Measurements from ENCODE around the gene SPDYE6. TPM values are rescaled to one million over a fixed set of nuclear protein-coding genes. Genes with fewer than 3 reads are reported as not detected.
"Not testable (repeated sequence)": the region's sequence is repeated elsewhere in the genome, so short reads cannot be mapped to it uniquely, and the experiment has no call there.

The SPDYE6 gene, protein sequence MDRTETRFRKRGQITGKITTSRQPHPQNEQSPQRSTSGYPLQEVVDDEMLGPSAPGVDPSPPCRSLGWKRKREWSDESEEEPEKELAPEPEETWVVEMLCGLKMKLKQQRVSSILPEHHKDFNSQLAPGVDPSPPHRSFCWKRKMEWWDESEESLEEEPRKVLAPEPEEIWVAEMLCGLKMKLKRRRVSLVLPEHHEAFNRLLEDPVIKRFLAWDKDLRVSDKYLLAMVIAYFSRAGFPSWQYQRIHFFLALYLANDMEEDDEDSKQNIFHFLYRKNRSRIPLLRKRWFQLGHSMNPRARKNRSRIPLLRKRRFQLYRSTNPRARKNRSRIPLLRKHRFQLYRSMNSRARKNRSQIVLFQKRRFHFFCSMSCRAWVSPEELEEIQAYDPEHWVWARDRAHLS
- under 1 TPM in 1 of 3 donors, not detected in 2; 0.16 TPM for polyA plus RNA-seq

DNA sequence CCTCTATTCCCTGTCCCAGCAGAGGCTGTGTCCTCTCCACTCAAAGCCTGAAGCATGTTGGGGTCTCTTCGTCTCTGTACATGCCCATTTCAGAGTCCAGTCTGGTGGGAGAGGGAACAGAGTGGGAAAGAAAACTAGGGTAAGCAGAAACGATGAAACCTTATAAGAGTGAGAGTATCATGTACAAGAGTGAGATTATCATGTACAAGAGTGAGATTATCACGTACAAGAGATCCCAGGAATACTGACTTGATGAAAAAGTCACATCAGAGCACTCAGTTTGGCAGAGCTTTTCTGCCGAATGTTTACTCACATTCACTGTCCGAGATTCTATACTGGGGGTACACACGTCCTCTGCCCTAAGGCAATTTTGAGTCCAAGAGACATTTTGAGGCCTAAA lies at the start of gene SPDYE6:
Gene SPDYE6 (minus strand): TSS at position 101 of the 400 bp plus-strand sequence. CDS start 421 bp downstream, outside the sequence.
- H3K27ac ChIP-seq (ENCODE audit: low read depth, low read length): not testable (repeated sequence)
- no CpG with 5 or more reads among the region's 6 CpGs for WGBS, 3 donors

DNA sequence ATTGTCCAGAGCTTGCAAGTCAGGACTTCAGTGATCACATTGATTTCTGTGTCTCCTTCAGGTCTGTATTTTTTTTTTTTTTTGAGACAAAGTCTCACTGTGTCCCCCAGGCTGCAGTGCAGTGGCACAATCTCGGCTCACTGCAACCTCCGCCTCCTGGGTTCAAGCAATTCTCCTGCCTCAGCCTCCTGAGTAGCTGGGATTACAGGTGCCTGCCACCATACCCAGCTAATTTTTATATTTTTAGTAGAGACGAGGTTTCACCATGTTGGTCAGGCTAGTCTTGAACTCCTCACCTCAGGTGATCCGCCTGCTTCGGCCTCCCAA lies 48.6 kb upstream of the SPDYE6 start:
- not testable (repeated sequence) for H3K27ac ChIP-seq (ENCODE audit: low read depth, low read length)
- 91 to 96% (median 94%) methylated on average over 5 of the region's 5 CpGs for WGBS, 3 donors

DNA sequence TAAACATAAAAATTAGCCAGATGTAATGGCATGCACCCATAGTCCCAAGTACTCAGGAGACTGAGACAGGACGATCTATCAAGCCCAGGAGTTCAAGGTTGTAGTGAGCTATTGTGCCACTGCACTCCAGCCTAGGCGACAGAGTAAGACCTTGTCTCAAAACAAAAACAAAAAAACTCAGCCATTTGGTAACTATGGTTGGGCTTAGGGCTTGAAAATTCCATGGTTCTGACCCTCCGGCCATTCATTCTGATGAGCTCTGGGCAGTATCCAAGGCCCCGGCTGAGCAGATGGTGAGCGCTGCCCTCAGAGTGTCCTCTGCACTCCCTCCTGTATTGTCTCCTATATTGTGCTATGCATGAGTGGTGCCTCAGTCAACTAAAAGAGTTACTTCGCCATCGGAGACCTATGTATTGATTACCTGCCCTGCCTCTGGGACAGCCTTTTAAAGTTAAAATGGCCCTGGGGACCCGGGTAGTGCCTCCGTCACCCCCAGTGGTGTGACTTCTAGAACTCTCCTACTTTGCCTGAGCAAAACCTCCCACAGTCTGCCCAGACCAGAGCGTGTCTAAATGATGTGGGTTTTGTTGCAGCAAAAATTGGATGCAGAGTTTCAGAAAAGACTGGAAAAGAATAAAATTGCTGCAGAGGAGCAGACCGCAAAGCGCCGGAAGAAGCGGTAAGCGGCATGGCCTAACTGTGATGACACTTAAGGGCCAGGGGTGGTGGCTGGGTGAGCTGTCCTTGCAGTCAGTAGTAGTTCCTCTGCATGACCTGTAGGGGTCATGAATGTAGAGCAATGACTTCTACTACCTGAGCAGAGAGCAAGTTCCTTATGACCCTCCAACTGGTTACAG lies 48.0 kb upstream of the SPDYE6 start:
- 64 to 69% (median 67%) methylated on average over 15 of the region's 15 CpGs for WGBS, 3 donors
- no peak overlapping the region for H3K27ac ChIP-seq (ENCODE audit: low read depth, low read length)

DNA sequence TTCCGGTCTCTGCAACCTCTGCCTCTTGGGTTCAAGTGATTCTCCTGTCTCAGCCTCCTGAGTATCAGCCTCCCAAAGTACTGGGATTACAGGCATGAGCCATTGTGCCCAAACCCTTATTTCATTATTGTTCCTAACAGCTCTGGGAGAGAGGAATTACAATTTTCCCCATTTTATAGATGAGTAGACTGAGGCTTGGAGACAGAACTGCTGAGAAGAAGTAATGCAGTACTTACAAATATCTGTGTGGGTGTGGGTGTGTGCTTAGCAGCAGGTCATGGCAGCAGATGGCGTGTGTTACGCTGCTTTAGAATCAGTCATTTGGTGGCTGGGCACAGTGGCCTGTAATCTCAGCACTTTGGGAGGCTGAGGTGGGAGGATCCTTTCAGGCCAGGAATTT lies 47.3 kb upstream of the SPDYE6 start:
- 89 to 96% (median 92%) methylated on average over 3 of the region's 3 CpGs for WGBS, 3 donors
- no peak overlapping the region for H3K27ac ChIP-seq (ENCODE audit: low read depth, low read length)

DNA sequence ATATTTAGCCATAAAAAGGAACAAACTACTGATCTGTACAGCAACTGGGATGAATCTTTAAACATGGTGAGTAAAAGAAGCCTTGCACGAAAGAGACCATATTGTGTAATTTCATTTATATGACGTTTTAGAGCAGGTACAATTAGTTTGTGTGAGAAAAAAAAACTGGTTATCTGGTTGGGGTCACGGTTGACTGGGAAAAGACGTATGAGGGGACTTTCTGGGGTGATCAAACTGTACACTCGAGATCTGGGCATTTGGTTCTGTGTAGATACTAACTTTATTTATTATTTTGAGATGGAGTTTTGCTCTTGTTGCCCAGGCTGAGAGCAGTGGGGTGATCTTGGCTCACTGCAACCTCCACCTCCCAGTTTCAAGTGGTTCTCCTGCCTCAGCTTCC lies 44.1 kb upstream of the SPDYE6 start:
- WGBS, 3 donors: 88 to 95% (median 90%) methylated on average over 5 of the region's 5 CpGs
- H3K27ac ChIP-seq (ENCODE audit: low read depth, low read length): no peak overlapping the region

DNA sequence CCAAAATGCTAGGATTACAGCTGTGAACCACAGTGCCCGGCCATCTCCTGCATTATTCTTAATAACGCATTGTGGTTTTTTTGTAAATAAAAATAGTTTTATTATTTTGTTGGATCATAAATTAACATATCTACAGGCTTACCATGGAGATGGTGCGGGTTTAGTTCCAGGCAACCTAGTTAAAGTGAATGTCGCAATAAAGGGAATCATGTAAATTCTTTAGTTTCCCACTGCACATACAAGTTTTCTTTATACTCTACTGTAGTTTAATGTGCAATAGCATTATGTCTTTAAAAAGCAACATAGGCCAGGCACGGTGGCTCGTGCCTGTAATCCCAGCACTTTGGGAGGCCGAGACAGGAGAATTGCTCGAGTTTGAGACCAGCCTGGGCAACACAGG lies 42.3 kb upstream of the SPDYE6 start:
- no peak overlapping the region for H3K27ac ChIP-seq (ENCODE audit: low read depth, low read length)
- WGBS, 3 donors: 93 to 97% (median 97%) methylated on average over 8 of the region's 8 CpGs

DNA sequence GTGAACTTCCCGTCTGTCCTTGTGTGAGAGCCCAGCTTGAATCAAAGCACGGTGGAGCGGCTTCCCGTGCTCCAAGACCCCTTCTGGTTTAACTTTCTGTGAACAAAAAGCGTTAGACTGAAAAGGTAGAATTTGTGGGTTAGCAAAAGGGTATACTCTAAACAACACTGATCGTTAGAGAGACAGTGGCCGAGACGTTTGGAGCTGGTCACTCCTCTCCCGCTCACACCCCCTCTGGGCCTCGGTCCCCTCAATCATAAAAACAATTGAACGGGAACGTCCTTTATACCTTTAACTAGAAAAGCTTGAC lies 40.4 kb upstream of the SPDYE6 start:
- H3K27ac ChIP-seq (ENCODE audit: low read depth, low read length): peak overlapping the region; percentile 28
- 0% methylated on average over 12 of the region's 12 CpGs for WGBS, 3 donors

DNA sequence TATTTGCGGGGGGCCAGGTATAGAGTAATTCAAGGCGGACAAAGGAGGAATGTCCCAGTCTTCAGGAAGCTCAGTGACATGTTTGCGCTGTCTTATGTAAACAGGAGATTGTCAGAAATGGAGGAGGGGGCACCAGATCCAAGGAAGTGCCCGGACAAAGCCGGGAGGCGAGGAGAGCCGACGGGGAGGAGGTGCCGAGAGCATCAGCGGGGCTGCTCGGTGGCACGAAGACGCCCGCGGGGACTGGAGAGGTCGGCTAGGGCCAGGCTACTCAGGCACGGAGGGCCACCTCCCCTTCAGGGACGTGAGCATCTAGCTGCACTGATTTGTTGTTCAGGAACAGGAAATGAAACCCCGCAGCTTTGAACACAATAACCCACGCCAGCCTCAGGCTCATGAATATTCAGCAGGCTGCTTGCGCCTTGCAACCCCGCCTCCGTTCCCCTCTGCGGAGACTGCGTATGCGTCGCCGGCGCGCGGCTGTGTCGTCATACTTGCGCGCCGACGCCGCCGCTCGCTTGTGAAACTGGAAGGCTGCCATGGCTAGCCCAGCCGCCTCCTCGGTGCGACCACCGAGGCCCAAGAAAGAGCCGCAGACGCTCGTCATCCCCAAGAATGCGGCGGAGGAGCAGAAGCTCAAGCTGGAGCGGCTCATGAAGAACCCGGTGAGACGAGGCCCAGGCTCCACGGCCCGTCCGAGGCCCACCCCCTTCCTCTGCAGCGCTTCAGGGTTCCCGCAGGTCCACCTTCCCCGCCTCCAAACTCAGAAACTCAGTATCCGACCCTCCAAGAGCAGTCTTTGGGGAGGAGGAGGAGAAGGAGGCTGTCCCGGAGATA lies 39.8 kb upstream of the SPDYE6 start, which contains the start of gene PRKRIP1:
Gene PRKRIP1 (plus strand): TSS at position 491 of the 837 bp plus-strand sequence. CDS start 49 bp downstream, at position 540.
- 0 to 1% (median 0%) methylated on average over 56 to 57 of the region's 59 CpGs for WGBS, 3 donors

DNA sequence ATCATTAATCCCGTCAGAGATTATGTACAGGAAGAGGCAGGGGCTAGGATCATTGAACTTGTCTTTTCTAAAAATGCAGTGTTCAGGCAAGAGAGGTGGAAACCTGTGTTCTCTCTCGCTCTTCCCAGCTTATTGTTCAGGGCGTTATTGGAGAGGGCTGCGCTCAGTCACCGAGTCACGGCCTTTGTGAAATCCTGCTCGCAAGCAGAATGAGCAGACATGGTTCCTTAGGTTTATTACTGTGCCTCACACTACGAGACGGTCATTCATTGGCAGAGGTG lies 39.3 kb upstream of the SPDYE6 start:
- 6 to 20% (median 14%) methylated on average over 9 of the region's 9 CpGs for WGBS, 3 donors

More for the DNA sequence above, 39.8 kb upstream of the SPDYE6 start, which contains the start of gene PRKRIP1:
- peak within 1 kb of the TSS; percentile 28 for H3K27ac ChIP-seq (ENCODE audit: low read depth, low read length)

DNA sequence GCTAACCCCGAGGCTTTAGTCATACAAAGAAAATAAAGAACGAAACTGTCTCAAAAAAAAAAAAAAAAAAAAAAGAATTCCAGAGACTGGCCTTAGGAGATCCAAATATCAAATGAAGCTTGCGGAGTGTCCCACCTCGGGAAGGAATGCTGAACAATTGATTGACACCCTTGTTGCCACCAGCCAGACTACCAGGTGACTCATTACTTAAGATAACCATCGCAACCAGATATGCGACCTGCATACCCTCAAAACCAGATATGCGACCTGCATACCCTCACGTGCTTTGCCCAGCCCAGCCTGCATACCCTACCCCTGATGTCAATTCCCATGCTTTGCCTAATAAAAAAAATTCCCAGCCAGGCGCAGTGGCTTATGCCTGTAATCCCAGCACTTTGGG lies 37.2 kb upstream of the SPDYE6 start:
- 85 to 92% (median 92%) methylated on average over 9 of the region's 9 CpGs for WGBS, 3 donors
- no peak overlapping the region for H3K27ac ChIP-seq (ENCODE audit: low read depth, low read length)

More for the DNA sequence above, 39.3 kb upstream of the SPDYE6 start:
- H3K27ac ChIP-seq (ENCODE audit: low read depth, low read length): no peak overlapping the region

DNA sequence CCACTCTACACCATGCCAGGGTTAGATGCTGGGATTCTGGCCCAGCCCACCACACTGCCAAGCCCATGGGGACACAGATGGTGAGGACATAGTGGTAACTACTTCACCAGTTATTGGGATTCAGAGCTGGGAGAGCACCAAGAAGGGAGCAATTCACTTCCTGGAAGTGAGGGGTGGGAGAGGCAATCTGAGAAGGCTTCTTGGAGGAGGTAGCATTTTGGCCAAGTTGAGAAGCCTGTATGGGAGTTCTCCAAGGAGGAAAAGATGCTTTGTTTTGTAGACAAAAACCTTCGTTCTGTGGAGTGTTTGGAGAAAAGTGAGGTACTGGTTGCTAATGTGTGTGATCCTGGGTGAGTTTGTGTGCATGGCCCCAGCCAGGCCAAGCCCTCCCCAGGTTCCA lies 36.1 kb upstream of the SPDYE6 start:
- H3K27ac ChIP-seq (ENCODE audit: low read depth, low read length): no peak overlapping the region
- WGBS, 3 donors: 81 to 100% (median 88%) methylated on average over 1 of the region's 1 CpG

DNA sequence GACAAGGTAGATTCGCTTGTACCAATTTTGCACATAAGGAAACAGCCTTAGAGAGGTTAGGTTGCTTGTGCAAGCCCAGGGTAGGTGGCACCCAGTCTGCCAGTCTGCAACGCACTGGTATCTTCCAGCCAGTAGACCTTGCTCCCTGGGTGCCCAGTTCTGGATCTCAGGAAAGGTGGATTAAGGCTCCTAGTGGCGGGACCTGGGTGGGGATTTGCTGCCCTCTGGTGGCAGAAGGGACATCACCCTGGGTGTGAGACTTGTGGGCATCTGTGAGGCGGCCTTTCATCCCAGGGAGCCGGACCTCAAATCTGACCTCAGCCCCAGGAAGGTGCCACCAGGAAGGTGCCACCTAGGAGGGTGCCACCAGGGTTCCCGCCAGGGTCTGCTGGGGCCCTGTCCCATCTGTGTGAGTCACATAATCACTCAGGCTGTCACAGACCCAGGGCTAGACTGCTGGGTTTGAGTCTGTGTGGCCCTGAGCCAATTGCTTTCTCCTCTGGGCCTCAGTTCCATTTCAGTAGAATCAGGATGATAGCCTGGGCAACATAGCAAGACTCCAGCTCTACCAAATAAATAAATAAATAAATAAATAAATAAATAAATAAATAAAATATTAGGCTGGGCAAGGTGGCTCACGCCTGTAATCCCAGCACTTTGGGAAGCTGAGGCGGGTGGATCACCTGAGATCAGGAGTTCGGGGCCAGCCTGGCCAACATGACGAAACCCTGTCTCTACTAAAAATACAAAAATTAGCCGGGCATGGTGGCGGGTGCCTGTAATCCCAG lies 34.6 kb upstream of the SPDYE6 start:
- H3K27ac ChIP-seq (ENCODE audit: low read depth, low read length): no peak overlapping the region
- WGBS, 3 donors: 58 to 71% (median 63%) methylated on average over 11 to 12 of the region's 12 CpGs

DNA sequence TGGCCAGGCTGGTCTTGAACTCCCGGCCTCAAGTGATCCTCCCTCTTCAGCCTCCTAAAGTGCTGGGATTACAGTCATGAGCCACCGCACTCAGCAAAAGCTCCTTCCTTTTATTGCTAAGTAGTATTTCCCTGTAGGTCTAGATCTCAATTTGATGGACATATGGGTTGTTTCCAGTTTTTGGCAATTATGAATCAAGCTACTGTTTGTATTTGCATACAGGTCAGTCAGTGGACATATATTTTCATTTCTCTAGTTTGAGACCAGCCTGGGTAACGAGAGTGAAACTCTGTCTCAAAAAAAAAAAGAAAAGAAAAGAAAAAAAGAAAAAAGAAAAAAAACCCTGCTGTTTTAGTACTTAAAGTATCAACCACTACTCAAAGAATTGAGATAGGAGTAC lies 33.6 kb upstream of the SPDYE6 start:
- H3K27ac ChIP-seq (ENCODE audit: low read depth, low read length): no peak overlapping the region
- 88 to 99% (median 91%) methylated on average over 3 of the region's 3 CpGs for WGBS, 3 donors

DNA sequence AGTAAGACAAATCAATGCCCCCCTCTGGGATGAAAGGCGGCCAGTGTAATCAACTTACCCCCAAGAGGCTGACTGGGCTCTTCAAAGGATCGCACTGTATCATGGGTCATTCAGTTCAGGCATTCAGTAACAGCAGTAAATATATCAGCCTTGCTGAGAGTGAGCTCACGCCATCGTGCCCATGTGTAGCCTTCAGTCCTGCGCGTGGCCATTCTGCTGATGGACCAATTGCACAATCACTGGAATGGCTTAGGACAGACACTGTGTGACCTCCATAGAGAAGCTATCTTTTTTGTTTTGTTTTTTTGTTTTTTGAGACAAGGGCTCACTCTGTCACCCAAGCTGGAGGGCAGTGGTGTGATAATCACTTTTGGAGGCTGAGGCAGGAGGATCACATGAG lies 30.8 kb upstream of the SPDYE6 start:
- WGBS, 3 donors: 85 to 93% (median 92%) methylated on average over 6 of the region's 6 CpGs
- H3K27ac ChIP-seq (ENCODE audit: low read depth, low read length): no peak overlapping the region

DNA sequence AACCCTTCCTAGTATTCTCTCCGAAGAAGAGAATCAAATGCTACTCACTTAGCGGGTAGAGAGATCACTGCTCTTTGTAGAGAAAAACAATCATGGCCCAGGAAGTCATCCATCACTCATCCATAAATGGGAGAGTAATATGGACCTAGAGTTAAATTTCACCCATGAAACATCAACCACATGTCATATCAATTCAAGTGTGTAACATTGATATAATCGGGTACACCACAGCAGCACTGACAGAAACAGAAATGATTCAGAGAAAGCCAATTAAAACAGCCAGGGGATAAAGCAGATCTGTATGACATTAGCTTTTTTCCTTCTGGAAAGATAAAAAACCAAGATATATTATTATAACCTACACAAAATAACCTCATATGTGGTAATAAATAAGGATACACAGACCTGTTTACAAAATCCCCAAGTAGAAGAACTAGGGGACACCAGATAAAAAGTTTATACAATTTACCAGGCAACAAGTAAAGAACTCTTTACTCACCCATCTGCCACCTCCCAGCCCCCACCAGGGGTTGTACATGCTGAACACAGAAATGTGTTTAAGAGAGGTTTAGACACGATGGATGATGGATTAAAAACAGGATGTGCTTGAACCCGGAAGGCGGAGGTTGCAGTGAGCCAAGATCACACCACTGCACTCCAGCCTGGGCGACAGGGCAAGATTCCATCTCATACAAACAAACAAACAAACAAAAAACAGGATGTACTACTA lies 25.6 kb upstream of the SPDYE6 start:
- not testable (repeated sequence) for H3K27ac ChIP-seq (ENCODE audit: low read depth, low read length)
- 77 to 87% (median 79%) methylated on average over 6 of the region's 7 CpGs for whole genome bisulfite sequencing, 3 donors

DNA sequence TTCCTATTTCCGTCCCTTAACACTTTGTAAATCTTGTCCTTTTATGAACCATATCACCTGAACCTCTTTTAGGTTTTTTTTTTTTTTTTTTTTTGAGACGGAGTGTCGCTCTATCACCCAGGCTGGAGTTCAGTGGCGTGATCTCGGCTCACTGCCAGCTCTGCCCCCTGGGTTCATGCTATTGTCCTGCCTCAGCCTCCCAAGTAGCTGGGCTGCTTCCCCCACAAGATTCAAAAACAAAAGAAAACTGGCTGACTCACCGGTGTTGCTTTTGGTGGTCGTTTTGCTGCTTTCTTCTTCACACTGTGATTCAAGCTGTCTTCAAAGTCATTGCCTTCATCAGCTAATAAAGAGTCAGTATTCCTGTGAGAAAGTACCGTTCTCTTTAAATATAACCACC lies 24.6 kb upstream of the SPDYE6 start:
- not testable (repeated sequence) for H3K27ac ChIP-seq (ENCODE audit: low read depth, low read length)
- WGBS, 3 donors: 81 to 86% (median 83%) methylated on average over 8 of the region's 8 CpGs

DNA sequence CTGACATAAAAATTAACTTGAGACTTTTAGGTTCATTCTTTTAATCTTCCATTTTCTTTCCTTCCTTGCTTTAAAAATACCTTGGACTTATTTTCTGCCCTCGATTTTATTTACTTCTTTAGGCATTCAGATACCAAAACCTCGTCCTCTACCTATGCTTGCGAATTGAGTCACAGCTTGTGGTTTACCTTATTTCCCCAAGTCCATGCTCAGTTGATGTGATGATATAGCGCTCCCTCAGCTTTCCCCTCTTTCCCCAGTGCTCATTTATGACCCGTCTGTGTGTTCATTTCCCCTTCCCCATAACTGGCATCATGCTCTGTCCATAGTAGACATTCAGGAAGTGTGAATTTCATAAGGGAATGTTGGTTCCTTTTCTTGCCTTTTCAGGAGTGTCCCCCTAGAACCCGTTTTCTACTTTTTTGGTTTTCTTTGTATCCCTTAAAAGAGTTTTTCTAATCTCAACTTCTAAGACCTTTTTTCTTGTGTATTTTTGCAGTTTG lies 20.8 kb upstream of the SPDYE6 start:
- 56 to 84% (median 66%) methylated on average over 6 of the region's 6 CpGs for WGBS, 3 donors
- no peak overlapping the region for H3K27ac ChIP-seq (ENCODE audit: low read depth, low read length)

All from adipose tissue (tissue), 3 donors.